ENCODE measurements around the gene UACA. TPM values are rescaled to one million over a fixed set of nuclear protein-coding genes. Genes with fewer than 3 reads are reported as not detected.

The UACA gene
- total RNA-seq, 1 donor from 2014 or later = 264 TPM

DNA sequence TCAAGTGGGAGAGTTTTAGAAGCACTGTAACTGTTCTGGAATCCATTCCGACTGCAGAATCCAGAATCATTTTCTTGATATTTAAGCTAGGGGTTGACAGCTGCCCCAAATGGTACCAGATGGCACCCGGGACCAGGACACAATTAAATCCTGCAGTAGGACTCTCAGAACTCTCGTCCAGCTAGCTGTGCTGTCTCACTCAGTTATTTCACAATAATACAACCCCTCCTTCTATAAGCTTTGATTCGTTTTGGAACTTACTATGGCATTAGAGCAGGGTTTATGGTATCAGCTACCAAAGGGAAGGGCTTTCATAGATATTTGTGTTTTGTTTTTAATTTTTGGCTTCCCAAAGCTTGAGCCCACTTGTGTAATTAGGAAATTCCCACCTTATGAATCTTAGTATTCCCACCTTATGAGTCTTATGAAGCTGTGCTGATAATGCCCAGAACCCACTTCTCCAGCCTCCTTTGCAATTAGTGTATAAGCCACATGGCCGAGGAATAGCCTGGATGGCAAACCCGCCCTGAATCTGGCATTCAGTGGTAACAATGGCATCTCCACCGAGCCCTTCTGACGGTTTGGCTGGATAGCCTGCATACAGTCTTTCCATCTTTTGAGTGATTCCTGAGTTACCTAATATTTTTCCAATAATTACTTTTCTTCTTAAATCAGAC is 120.1 kb downstream of the UACA start:
- H3K27me3 Mint-ChIP-seq (ENCODE audit: unreplicated experiment) = no peaks in the 10 kb centered on the region

DNA sequence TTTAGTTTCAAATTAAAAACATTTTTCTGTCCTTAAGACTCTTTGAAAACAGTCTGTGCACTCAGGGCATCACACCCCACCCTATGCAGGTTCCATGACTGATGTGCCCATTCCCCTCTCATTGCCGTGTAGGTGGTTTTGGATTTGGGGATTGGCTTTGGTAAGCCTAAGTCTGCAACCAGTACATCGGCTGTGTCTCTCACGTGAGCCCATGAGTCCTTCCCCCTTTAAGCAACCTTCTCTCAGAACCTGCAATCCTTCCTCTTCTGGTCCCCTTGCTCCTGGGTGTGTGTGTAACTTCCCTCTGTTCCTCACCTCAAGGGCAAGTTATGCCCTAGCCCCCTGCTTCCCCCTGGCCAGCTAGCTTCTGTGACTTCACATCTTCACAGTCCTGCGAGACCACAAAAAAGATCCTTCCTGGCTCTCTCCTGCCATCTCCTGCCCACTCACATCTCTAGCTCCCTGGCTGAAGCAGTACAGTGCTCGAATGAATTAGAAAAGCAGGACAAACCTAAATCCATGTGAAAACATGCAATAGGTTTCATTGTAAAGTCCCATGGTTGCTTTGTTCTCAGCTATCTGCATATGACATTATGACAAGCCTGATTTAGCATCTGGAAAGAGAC is 126.7 kb downstream of the UACA start:
- Mint-ChIP-seq H3K27me3 (ENCODE audit: unreplicated experiment) (peaks cover 28% of the 10 kb centered on the region), H3K9me3 (ENCODE audit: unreplicated experiment) (no peaks in the 10 kb centered on the region), H3K27ac (ENCODE audit: unreplicated experiment) (no peak overlapping the region), H3K4me3 (ENCODE audit: unreplicated experiment) (no peak overlapping the region), H3K4me1 (ENCODE audit: unreplicated experiment) (no peaks in the 10 kb centered on the region), H3K36me3 (ENCODE audit: unreplicated experiment) (peaks cover 59% of the 10 kb centered on the region)
- DNase-seq (ENCODE audit: extremely low spot score, unreplicated experiment) = no peak
- TF ChIP-seq, protein P1, sequence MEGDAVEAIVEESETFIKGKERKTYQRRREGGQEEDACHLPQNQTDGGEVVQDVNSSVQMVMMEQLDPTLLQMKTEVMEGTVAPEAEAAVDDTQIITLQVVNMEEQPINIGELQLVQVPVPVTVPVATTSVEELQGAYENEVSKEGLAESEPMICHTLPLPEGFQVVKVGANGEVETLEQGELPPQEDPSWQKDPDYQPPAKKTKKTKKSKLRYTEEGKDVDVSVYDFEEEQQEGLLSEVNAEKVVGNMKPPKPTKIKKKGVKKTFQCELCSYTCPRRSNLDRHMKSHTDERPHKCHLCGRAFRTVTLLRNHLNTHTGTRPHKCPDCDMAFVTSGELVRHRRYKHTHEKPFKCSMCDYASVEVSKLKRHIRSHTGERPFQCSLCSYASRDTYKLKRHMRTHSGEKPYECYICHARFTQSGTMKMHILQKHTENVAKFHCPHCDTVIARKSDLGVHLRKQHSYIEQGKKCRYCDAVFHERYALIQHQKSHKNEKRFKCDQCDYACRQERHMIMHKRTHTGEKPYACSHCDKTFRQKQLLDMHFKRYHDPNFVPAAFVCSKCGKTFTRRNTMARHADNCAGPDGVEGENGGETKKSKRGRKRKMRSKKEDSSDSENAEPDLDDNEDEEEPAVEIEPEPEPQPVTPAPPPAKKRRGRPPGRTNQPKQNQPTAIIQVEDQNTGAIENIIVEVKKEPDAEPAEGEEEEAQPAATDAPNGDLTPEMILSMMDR (IDR thresholded peaks at IDR 0.05) = peak; percentile 36

More for the DNA sequence above, 120.1 kb downstream of the UACA start:
- Mint-ChIP-seq H3K4me3 (ENCODE audit: unreplicated experiment) (no peak overlapping the region), H3K27ac (ENCODE audit: unreplicated experiment) (no peak overlapping the region), H3K9me3 (ENCODE audit: unreplicated experiment) (no peaks in the 10 kb centered on the region), H3K36me3 (ENCODE audit: unreplicated experiment) (peaks cover 26% of the 10 kb centered on the region), H3K4me1 (ENCODE audit: unreplicated experiment) (peaks cover 14% of the 10 kb centered on the region)
- TF ChIP-seq, protein P1 (IDR thresholded peaks at IDR 0.05) = no peak
- no peak for DNase-seq (ENCODE audit: extremely low spot score, unreplicated experiment)

DNA sequence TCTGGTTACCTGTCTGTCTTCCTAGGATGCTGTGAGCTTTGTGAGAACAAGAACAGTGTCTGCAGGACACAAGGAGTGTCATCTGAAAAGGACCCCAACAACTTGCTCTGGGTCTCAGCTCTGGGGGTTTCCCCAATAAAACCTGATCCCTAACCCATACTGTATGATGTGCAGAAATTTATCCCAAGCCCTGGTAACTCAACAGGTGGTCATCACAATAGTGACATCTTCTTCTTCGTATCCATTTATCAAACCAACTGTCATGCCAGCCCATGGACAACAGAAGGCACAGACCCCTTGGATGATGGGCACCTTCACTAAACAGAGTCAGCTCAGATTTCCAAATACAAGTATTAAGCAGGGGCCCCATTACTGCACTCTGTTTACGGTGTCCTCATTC is 127.5 kb downstream of the UACA start:
- Mint-ChIP-seq H3K27me3 (ENCODE audit: unreplicated experiment) (peaks cover 28% of the 10 kb centered on the region), H3K4me3 (ENCODE audit: unreplicated experiment) (no peak overlapping the region), H3K4me1 (ENCODE audit: unreplicated experiment) (no peaks in the 10 kb centered on the region), H3K27ac (ENCODE audit: unreplicated experiment) (no peak overlapping the region), H3K36me3 (ENCODE audit: unreplicated experiment) (peaks cover 63% of the 10 kb centered on the region), H3K9me3 (ENCODE audit: unreplicated experiment) (no peaks in the 10 kb centered on the region)
- TF ChIP-seq, protein P1 (IDR thresholded peaks at IDR 0.05) = no peak
- no peak for DNase-seq (ENCODE audit: extremely low spot score, unreplicated experiment)

DNA sequence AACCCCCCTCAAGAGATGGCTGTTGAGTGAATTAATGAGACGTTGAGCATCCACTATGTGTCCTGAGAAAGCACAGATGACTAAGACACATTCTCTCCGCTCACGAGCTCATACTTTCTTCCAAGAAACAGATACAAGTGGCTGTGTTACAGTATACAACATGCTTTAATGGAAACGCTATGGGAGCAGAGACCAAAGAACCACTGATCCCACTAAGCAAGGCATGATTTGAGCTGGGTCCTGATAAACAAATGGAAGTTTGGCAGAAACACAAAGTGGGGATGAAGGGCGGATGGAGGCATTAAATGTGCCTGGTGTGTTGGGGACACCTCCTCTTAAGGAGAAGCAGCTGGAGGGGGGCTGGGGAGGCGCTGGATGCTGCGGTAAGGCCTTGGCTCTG is 129.4 kb downstream of the UACA start:
- no peaks in the 10 kb centered on the region for H3K4me1 Mint-ChIP-seq (ENCODE audit: unreplicated experiment)
- H3K4me3 Mint-ChIP-seq (ENCODE audit: unreplicated experiment) = no peak overlapping the region
- H3K27ac Mint-ChIP-seq (ENCODE audit: unreplicated experiment) = no peak overlapping the region

More for the DNA sequence above, 129.4 kb downstream of the UACA start:
- Mint-ChIP-seq H3K36me3 (ENCODE audit: unreplicated experiment) (peaks cover 53% of the 10 kb centered on the region), H3K27me3 (ENCODE audit: unreplicated experiment) (peaks cover 30% of the 10 kb centered on the region), H3K9me3 (ENCODE audit: unreplicated experiment) (no peaks in the 10 kb centered on the region)
- no peak for DNase-seq (ENCODE audit: extremely low spot score, unreplicated experiment)
- TF ChIP-seq, protein P1 (IDR thresholded peaks at IDR 0.05) = no peak

Data from osteocyte (in vitro differentiated cells).